Transverse colon (tissue), 4 donors: ENCODE data around the gene TTC9B. TPM values are rescaled to one million over a fixed set of nuclear protein-coding genes. Genes with fewer than 3 reads are reported as not detected.

ENCODE experiments used
- DNase-seq: peaks from one replicate; pipeline ENCODE4 v3.0.0-alpha.2; 2019
- H3K27ac ChIP-seq, 4 donors: fragments of 200-600 bp; sonication (generic); 2 replicates each; pipeline ENCODE4 v1.5.1; 2016 to 2018; ENCODE audit warnings: inconsistent platforms in 4 of 4
- H3K27me3 ChIP-seq: fragments of 200-600 bp; sonication (generic); 2 replicates; pipeline ENCODE4 v1.5.1; 2017; ENCODE audit warnings: inconsistent platforms
- H3K36me3 ChIP-seq, 4 donors: fragments of 200-600 bp; sonication (generic); 2 replicates each; pipeline ENCODE4 v1.5.1; 2017 to 2019; ENCODE audit warnings: inconsistent platforms in 4 of 4
- H3K4me1 ChIP-seq, 4 donors: fragments of 200-600 bp; sonication (generic); 2 replicates each; pipeline ENCODE4 v1.5.1; 2017 to 2020; ENCODE audit warnings: inconsistent platforms in 4 of 4
- H3K4me3 ChIP-seq, 4 donors: fragments of 200-600 bp; sonication (generic); 1 replicate in 1 of 4; 2 replicates in 3 of 4; pipeline versions ENCODE4 v1.5.1 to v1.6.1; 2017 to 2019; ENCODE audit warnings: inconsistent platforms in 4 of 4
- H3K9me3 ChIP-seq, 2 donors: fragments of 200-600 bp; sonication (generic); 2 replicates each; pipeline ENCODE4 v1.5.1; 2017 to 2019; ENCODE audit warnings: inconsistent platforms in 2 of 2
- EP300 ChIP-seq: sonication (generic); formaldehyde crosslinking; IDR thresholded peaks from one replicate; pipeline ENCODE4 v1.6.1; 2017; ENCODE audit warnings: antibody characterized with exemption, low read depth
- POLR2A ChIP-seq: fragments of 450-650 bp; IDR thresholded peaks from one replicate; pipeline ENCODE4 v1.6.1; 2016; ENCODE audit warnings: antibody characterized with exemption, mild to moderate bottlenecking, moderate library complexity
- POLR2AphosphoS5 ChIP-seq, 3 donors: sonication (generic); formaldehyde crosslinking; IDR thresholded peaks; one replicate each; pipeline ENCODE4 v1.6.1; 2016; ENCODE audit warnings: antibody characterized with exemption in 3 of 3
- WGBS, 2 donors: methylation state at CpG; one replicate each; pipeline ENCODE4 v1.1.5; 2018; ENCODE audit warnings: low coverage in 1 of 2; 5-methylcytosine and 5-hydroxymethylcytosine counted together
- in situ Hi-C, 4 donors: fragments of 200-750 bp; cut with MboI; loops; one replicate each; pipeline versions ENCODE4 v1.15.0 to v1.15.1; 2017; ENCODE audit warnings: low sequenced_read_pairs in 3 of 4, low pct_ligation_motif_present in 1 of 4, low pct_unique_long_range_greater_than_20kb in 1 of 4
- intact Hi-C: fragments of 100-400 bp; cut with DNase I; formaldehyde crosslinking; loops from one replicate; pipeline ENCODE4 v1.15.1; 2023; ENCODE audit warnings: low total_unique reads
- total RNA-seq, 4 donors: library from RNA; depleted of rRNA; stranded (reverse); fragments of >200 nt; gene quantifications; one replicate each; pipeline ENCODE4 v1.1.0, GENCODE V29; 2016
- TF ChIP-seq, protein P1 (sequence below), 5 experiments: fragments of 200-600 bp in 3 of 5; fragments of 450-650 bp in 2 of 5; sonication (generic) in 3 of 5; IDR thresholded peaks; 1 replicate in 2 of 5; 2 replicates in 3 of 5; pipeline ENCODE4 v1.5.1; 2016 to 2017; ENCODE audit warnings: antibody characterized with exemption in 5 of 5, inconsistent platforms in 3 of 5, mild to moderate bottlenecking in 2 of 5, moderate library complexity in 1 of 5

TTC9B gene
- total RNA-seq, 4 donors from 2014 or later = not detected

DNA sequence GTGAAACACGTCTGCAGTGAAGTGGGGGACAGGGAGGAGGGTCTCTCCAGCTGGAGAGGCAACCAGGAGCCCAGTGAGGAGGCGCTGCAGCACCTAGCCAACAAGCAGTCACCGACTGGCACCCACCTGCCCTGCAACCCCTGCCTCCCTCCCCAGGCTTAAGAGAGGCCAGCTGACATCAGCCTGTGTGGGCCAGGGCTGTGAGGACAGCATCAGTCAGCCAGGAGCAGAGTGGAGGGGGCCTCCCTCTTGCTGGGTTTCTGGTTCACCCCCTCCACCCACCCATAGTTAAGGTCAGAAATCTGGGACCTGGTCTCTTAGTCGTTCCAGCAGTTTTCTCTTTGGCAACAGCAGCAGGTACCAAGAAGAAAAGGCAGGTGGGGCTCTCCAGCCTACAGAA lies 33.8 kb upstream of the TTC9B start:
- intact Hi-C loops (no loop called here), in situ Hi-C loops (no loop called here)
- no peak for DNase-seq
- TF ChIP-seq POLR2A = no peak
- no peak for TF ChIP-seq POLR2AphosphoS5 (IDR thresholded peaks at IDR 0.05)
- no peak for TF ChIP-seq EP300
- TF ChIP-seq, protein P1, sequence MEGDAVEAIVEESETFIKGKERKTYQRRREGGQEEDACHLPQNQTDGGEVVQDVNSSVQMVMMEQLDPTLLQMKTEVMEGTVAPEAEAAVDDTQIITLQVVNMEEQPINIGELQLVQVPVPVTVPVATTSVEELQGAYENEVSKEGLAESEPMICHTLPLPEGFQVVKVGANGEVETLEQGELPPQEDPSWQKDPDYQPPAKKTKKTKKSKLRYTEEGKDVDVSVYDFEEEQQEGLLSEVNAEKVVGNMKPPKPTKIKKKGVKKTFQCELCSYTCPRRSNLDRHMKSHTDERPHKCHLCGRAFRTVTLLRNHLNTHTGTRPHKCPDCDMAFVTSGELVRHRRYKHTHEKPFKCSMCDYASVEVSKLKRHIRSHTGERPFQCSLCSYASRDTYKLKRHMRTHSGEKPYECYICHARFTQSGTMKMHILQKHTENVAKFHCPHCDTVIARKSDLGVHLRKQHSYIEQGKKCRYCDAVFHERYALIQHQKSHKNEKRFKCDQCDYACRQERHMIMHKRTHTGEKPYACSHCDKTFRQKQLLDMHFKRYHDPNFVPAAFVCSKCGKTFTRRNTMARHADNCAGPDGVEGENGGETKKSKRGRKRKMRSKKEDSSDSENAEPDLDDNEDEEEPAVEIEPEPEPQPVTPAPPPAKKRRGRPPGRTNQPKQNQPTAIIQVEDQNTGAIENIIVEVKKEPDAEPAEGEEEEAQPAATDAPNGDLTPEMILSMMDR (IDR thresholded peaks at IDR 0.05) = no peak
- Histone ChIP-seq H3K4me1 (no peaks in the 10 kb centered on the region), H3K36me3 (peaks cover 0 to 21% (median 9%) of the 10 kb centered on the region in 4 donors), H3K27me3 (no peaks in the 10 kb centered on the region), H3K9me3 (no peaks in the 10 kb centered on the region), H3K27ac (no peak overlapping the region), H3K4me3 (no peak overlapping the region)
- 79% methylated on average over 4 of the region's 4 CpGs; no CpG with 5 or more reads in 1 of the 2 donors for WGBS, 2 donors

DNA sequence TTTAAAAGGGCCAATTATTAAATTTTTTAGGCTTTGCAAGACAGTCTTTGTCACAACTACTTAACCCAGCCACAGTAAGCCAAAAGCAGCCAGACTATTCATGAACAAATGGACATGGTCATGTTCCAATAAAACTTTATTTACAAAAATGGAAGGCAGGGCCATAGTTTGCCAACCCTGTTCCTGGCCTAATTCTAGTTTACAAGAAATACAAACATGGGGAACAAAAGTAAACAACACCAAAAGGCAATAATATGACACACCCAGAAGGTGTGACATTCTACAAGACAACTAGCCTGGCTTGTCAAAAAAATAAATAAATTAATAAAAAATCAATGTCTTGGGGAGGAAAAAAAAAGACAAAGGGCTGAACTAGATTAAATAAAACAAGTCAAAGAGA lies 33.1 kb upstream of the TTC9B start:
- Histone ChIP-seq H3K27ac (no peak overlapping the region), H3K4me1 (no peaks in the 10 kb centered on the region), H3K9me3 (no peaks in the 10 kb centered on the region), H3K27me3 (no peaks in the 10 kb centered on the region), H3K4me3 (no peak overlapping the region), H3K36me3 (peaks cover 0 to 21% (median 7%) of the 10 kb centered on the region in 4 donors)
- no peak for DNase-seq
- intact Hi-C loops = no loop called here
- in situ Hi-C loops = no loop called here
- TF ChIP-seq, protein P1 (IDR thresholded peaks at IDR 0.05) = no peak
- TF ChIP-seq EP300 (no peak), POLR2A (no peak), POLR2AphosphoS5 (IDR thresholded peaks at IDR 0.05) (no peak)

DNA sequence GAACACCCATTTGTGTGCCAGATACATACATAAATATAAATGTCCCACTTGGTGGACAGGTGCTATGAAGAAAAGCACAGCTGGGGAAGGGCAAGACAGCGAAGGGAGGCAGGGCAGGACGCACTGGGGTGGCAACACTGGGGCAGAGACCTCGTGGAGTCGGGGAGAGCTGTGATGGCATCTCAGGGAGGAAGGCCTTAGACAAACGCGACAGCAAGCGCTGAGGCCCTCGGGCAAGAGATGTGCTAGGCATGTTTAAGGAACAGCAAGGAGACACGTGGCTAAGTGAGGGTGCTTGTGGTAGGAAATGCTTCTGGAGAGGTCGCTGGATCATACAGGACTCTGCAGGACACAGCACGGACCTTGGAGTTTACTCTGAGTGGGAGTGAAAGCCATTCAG lies 31.6 kb upstream of the TTC9B start:
- intact Hi-C loops (no loop called here), in situ Hi-C loops (no loop called here)
- Histone ChIP-seq H3K27ac (no peak overlapping the region), H3K9me3 (no peaks in the 10 kb centered on the region), H3K27me3 (no peaks in the 10 kb centered on the region), H3K36me3 (peaks cover 0 to 10% (median under 1%) of the 10 kb centered on the region in 4 donors), H3K4me3 (no peak overlapping the region), H3K4me1 (peaks cover 0 to 4% (median 2%) of the 10 kb centered on the region in 4 donors)
- no peak for DNase-seq
- WGBS, 2 donors = 84 to 90% methylated on average over 8 to 11 of the region's 11 CpGs
- TF ChIP-seq, protein P1 (IDR thresholded peaks at IDR 0.05) = no peak
- TF ChIP-seq POLR2A = no peak
- no peak for TF ChIP-seq POLR2AphosphoS5 (IDR thresholded peaks at IDR 0.05)
- TF ChIP-seq EP300 = no peak

DNA sequence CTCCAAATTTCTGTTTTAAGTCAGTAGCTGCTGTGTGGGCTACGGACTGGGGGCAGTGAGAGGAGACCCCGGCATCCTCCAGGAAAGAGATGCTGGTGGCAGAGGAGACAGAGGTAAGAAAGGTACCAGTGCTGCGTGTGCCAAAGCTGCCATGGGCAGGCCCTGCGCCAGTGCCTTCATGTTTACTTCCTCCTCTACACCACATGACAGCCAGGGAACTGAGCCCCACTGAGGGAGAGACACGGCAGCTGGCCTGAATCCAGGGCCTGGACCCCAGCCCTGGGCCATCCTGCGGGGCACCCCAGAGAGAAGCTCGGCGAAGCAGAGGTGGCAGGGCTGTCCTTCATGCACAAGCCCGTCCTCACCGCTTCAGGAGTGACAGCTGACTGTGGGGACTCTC lies 31.0 kb upstream of the TTC9B start:
- 82% methylated on average over 10 of the region's 10 CpGs; no CpG with 5 or more reads in 1 of the 2 donors for WGBS, 2 donors

More for the DNA sequence above, 31.0 kb upstream of the TTC9B start:
- peaks cover 0 to 6% (median 0%) of the 10 kb centered on the region in 4 donors for H3K36me3 ChIP-seq
- in situ Hi-C loops (no loop called here), intact Hi-C loops (no loop called here)
- H3K9me3 ChIP-seq = no peaks in the 10 kb centered on the region
- no peak overlapping the region for H3K27ac ChIP-seq
- no peaks in the 10 kb centered on the region for H3K27me3 ChIP-seq
- H3K4me3 ChIP-seq = no peak overlapping the region
- DNase-seq = no peak
- TF ChIP-seq, protein P1 (IDR thresholded peaks at IDR 0.05) = no peak
- TF ChIP-seq POLR2AphosphoS5 (IDR thresholded peaks at IDR 0.05) (no peak), POLR2A (no peak), EP300 (no peak)
- H3K4me1 ChIP-seq = peaks cover 0 to 4% (median 2%) of the 10 kb centered on the region in 4 donors
